ENCODE measurements around the gene CORO2A.
"Not testable (repeated sequence)": the region's sequence is repeated elsewhere in the genome, so short reads cannot be mapped to it uniquely, and the experiment has no call there.

CORO2A gene

DNA sequence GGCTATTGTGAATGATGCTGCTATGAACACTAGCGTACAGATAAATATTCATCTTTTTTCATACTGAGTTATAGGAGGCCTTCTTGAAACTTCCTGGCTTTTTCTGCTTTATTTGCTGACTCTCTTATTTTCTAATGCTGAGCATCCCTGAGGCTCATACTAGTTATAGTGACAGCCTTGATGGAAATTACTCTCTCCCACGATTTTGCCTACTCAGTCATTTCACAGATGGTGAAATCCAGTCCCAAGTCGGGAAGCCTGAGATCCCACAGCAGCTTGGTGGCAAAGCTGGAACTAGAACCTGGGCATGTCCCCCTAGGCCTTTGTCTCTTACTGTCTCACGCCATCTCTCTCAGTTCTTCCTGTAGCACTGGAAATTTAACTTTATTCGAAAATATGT is 113.5 kb downstream of the CORO2A start:
- in situ Hi-C loops (cut with HindIII; ENCODE audit: low sequenced_read_pairs): no loop called here
- DNase-seq (ENCODE audit: low read depth, low spot score): no peak
- no peak overlapping the region for H3K4me3 ChIP-seq (ENCODE audit: low read depth, low read length)
- TF ChIP-seq, protein P1, sequence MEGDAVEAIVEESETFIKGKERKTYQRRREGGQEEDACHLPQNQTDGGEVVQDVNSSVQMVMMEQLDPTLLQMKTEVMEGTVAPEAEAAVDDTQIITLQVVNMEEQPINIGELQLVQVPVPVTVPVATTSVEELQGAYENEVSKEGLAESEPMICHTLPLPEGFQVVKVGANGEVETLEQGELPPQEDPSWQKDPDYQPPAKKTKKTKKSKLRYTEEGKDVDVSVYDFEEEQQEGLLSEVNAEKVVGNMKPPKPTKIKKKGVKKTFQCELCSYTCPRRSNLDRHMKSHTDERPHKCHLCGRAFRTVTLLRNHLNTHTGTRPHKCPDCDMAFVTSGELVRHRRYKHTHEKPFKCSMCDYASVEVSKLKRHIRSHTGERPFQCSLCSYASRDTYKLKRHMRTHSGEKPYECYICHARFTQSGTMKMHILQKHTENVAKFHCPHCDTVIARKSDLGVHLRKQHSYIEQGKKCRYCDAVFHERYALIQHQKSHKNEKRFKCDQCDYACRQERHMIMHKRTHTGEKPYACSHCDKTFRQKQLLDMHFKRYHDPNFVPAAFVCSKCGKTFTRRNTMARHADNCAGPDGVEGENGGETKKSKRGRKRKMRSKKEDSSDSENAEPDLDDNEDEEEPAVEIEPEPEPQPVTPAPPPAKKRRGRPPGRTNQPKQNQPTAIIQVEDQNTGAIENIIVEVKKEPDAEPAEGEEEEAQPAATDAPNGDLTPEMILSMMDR (IDR thresholded peaks at IDR 0.05; ENCODE audit: low read depth, low read length): no peak

DNA sequence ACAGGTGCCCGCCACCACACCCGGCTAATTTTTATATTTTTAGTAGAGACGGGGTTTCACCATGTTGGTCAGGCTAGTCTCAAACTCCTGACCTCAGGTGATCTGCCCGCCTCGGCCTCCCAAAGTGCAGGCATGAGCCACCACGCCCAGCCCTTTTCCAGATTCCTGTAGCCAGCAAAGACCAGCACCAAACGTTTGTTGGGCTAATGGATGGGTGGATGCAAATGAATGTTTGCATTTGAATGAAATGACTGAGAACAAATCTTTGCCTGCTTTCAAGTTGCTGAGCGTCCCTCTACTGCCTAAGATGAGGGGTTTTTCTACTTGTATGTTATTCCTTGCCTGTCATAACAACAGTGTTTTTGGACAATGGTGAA is 115.9 kb downstream of the CORO2A start:
- H3K4me3 ChIP-seq (ENCODE audit: low read depth, low read length); DNase-seq (ENCODE audit: low read depth, low spot score); in situ Hi-C loops (cut with HindIII; ENCODE audit: low sequenced_read_pairs): not testable (repeated sequence)

DNA sequence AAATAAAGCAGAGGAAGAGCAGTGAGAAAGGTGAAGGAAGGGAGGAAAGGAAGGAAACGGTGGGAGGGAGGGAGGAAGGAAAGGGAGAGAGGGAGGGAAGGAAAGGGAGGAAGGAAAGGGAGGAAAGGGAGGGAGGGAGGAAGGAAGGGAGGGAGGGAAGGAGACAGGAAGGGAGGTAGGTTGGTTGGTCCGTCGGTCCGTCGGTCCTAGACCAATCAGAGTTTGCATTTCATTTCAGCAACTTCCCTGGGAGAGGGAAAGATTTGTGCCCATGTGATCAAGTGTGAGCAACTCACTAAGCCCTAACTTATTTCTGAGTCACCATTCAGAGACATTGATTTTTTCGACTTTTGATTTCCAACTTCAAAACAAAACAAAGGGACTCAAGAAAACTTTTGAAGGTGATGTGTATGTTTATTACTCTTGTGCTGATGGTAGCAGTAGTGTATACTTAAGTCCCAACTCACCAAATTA is 117.1 kb downstream of the CORO2A start:
- in situ Hi-C loops (cut with HindIII; ENCODE audit: low sequenced_read_pairs): no loop called here
- TF ChIP-seq, protein P1 (IDR thresholded peaks at IDR 0.05; ENCODE audit: low read depth, low read length): no peak
- DNase-seq (ENCODE audit: low read depth, low spot score): peak; percentile 63
- H3K4me3 ChIP-seq (ENCODE audit: low read depth, low read length): no peak overlapping the region

DNA sequence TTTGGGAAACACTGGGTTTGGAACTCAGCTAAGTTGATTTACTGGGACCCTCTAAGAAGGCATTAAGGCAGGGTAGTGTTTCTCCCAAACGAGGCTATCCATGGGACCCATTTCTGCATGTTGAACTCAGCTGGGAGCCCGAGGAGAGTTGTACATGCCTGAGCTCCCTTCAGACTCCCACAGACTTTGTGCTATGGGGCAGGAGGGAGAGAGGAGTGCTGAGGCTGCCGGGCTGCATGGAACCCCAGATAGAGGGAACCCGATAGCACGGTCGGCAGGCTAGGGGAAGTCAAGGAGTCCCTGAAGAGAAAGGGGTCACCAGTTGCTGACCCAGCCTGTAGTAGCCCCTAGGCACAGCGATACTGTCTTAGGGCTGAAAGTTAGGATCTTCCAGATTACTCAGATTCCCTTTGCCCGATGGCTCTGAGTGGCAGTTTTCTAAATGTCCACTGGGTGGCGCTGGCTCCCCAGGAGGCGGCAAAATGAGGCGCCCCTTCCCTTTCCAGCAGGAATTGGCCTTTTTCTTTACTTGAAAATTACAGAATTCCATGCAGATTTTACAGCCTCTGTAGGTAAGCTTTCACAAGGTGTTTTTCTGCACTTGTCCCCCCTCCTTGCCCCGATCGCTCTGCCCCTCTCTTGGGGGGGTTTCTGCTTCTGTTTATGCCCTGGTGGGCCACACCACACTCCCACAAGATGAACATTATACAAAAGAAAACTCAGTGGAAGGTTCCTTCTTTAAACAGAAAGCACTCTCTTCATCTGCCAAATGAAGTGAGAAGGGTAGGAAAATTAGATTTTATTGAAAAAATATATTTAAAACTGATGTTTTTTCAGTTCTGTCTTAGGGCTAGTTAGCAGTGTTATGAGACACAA is 118.1 kb downstream of the CORO2A start:
- DNase-seq (ENCODE audit: low read depth, low spot score): peak; percentile 62
- TF ChIP-seq, protein P1 (IDR thresholded peaks at IDR 0.05; ENCODE audit: low read depth, low read length): peak; percentile 98
- in situ Hi-C loops (cut with HindIII; ENCODE audit: low sequenced_read_pairs): no loop called here
- no peak overlapping the region for H3K4me3 ChIP-seq (ENCODE audit: low read depth, low read length)

DNA sequence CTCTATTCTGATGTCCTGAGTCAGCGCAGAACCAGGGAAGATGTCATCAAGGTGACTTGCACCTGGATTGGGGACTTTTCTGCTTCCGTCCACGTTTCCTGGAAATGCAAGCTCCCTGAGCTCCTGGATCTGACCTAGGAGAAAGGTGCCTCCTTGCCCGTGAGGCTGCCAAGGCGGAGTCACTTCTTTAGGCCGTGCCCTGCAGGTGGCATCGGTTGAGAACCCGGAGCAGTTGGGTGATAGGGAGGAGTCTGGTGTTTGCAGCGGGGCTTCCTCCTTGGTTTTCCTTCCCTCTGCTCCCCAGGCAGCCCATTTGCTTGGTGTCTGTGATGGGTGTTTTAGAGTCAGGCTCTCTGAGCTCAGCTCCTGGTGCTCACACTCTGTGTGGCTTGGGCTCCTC is 120.7 kb downstream of the CORO2A start:
- TF ChIP-seq, protein P1 (IDR thresholded peaks at IDR 0.05; ENCODE audit: low read depth, low read length): no peak
- in situ Hi-C loops (cut with HindIII; ENCODE audit: low sequenced_read_pairs): no loop called here
- H3K4me3 ChIP-seq (ENCODE audit: low read depth, low read length): no peak overlapping the region
- DNase-seq (ENCODE audit: low read depth, low spot score): no peak

Data from astrocyte of the spinal cord (primary cell).